RWPE1 (cell line): ENCODE data around the gene LAMP5.
A peak's percentile ranks its signal among the peaks of the same experiment; 100 is the strongest.

ENCODE experiments used
- CTCF ChIA-PET: fragments of 350-600 bp; sonication (Branson Sonifier 250); formaldehyde crosslinking; extraction: SDS; loops from one replicate; lab custom pipeline; 2021; lab: Yijun Ruan, JAX
- POLR2A ChIA-PET: fragments of 400-600 bp; formaldehyde crosslinking; extraction: SDS; loops from one replicate; lab custom pipeline; 2020; ENCODE audit warnings: antibody characterized with exemption; ENCODE audit not compliant: low non-redundant PET; lab: Yijun Ruan, JAX
- DNase-seq: peaks from one replicate; pipeline ENCODE4 v3.0.0; 2012; ENCODE audit warnings: low spot score
- H3K27ac ChIP-seq: fragments of 450-650 bp; 2 replicates; pipeline ENCODE4 v1.5.1; 2017
- CTCF ChIP-seq: fragments of 450-650 bp; conservative IDR thresholded peaks from 2 replicates; pipeline ENCODE4 v1.5.1; 2017; ENCODE audit warnings: low read depth, mild to moderate bottlenecking

Gene LAMP5

DNA sequence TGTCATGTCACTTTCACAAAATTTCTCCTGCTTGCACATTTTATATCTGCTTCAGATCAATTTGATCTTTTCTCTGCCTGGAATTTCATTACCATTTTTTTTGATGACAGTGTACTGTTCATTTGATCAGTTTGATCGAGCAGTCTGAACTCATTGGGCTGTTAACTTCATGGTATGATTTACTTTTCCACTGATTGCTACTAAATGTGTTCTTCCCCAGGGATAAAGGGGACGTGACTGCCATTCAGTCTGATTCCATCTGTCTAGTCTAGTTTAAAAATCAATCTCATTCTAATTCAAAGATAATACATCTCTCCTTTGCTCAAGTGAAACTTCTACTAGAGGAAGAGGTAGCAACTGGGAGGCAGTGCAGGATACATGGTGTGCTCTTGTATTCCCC lies 21.1 kb downstream of the LAMP5 start:
- no peak for DNase-seq
- no peak overlapping the region for H3K27ac ChIP-seq
- POLR2A ChIA-PET = no interaction called here
- CTCF ChIA-PET = no interaction called here
- TF ChIP-seq CTCF = no peak

DNA sequence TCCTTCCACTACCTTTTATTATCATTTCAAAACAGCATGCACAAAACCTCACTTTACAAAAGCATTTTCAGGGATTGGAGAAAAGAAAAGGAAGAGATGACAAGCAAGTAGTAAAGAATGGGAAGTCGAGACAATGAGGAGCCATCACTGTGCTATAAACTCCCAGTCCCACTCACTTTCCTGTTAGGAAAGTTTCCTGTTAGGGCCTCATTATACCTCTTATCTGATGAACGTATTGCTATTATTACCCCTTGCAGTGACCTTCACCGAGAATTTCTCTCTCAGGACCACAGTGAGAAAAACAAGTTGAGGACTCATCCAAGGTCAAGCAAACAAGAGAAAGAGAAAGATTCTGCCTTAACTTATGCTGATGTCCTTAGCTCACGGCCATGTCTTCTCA lies 28.8 kb downstream of the LAMP5 start:
- ChIA-PET POLR2A (no interaction called here), CTCF (no interaction called here)
- no peak overlapping the region for H3K27ac ChIP-seq
- TF ChIP-seq CTCF = no peak
- no peak for DNase-seq

GRCh38 chr20:9550283-9550682 lies 35.9 kb downstream of the LAMP5 start:
- CTCF ChIA-PET = no interaction called here
- POLR2A ChIA-PET = no interaction called here
- TF ChIP-seq CTCF = no peak
- no peak for DNase-seq
- no peak overlapping the region for H3K27ac ChIP-seq

- ChIA-PET CTCF (no interaction called here), POLR2A (no interaction called here)
- TF ChIP-seq CTCF = no peak
- no peak for DNase-seq
- no peak overlapping the region for H3K27ac ChIP-seq
Observed at GRCh38 chr20:9550871-9551270, 36.5 kb downstream of the LAMP5 start.

DNA sequence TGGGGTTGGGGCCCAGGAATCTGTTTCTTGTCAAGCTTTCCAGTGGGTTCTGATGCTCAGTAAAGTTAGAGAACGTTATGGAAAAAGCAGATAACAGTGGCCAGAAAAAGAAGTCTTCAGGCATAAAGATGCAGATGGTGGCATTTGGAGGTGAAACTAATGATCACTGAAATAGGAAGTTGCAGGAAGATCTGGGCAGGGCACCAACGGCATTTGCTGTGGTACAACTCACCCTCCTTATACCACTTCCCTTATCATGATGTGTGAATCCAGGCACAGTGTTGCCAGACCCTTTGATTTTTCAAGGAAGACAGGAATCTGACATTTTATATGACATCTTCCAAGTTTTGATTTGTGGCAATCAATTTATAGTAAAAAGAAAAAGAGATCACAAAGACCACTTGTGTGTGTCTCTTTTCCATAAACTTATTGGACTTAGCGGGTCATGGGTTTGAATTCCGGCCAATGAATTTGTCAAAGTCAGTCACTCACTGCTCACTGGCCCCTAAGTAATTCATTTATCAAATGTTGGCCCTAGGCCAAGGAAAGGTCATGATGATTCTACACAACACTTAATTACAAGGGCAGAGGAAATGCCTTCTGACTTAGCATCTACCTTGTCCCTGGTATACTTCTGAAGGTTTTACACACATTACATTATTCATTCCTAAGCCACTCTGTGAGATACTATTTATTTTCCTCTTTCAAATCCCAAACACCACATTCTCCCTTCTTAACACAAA lies 37.6 kb downstream of the LAMP5 start:
- POLR2A ChIA-PET = no interaction called here
- no peak for DNase-seq
- CTCF ChIA-PET = no interaction called here
- TF ChIP-seq CTCF = no peak
- H3K27ac ChIP-seq = no peak overlapping the region

DNA sequence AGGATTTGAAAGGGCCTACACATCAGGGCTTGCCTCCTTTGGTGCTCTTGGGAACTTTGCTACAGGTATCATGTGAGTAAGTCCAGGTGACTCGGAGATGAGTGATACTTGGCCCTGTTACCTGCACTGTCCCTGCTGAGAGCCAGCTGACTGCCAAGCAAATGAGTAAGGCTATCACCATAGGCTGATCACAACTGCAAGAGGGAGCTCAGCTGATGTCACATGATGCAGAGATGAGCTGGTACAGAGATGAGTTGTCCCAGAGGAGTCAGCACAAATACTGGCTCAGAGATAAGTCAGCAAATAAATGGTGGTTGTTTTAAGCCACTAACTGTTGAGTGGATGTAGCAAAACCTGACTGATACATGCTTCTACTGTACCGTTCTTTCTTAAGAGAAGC lies 41.4 kb downstream of the LAMP5 start:
- no peak for TF ChIP-seq CTCF
- no peak overlapping the region for H3K27ac ChIP-seq
- CTCF ChIA-PET = no interaction called here
- POLR2A ChIA-PET = no interaction called here
- peak; percentile 10 for DNase-seq
